ENCODE data around the gene CBX8. TPM values are rescaled to one million over a fixed set of nuclear protein-coding genes. Genes with fewer than 3 reads are reported as not detected.

CBX8 gene
- total RNA-seq, 4 donors from 2014 or later = 1.9 to 4.7 (median 4.2) TPM

GRCh38 chr17:79814127-79814973 is 17.5 kb upstream of the CBX8 start:
- WGBS, 2 donors = 11 to 14% methylated on average over 32 to 33 of the region's 43 CpGs
- intact Hi-C loops (cut with DNase I; ENCODE audit: low total_unique reads) = no loop called here
- TF ChIP-seq, protein P1, sequence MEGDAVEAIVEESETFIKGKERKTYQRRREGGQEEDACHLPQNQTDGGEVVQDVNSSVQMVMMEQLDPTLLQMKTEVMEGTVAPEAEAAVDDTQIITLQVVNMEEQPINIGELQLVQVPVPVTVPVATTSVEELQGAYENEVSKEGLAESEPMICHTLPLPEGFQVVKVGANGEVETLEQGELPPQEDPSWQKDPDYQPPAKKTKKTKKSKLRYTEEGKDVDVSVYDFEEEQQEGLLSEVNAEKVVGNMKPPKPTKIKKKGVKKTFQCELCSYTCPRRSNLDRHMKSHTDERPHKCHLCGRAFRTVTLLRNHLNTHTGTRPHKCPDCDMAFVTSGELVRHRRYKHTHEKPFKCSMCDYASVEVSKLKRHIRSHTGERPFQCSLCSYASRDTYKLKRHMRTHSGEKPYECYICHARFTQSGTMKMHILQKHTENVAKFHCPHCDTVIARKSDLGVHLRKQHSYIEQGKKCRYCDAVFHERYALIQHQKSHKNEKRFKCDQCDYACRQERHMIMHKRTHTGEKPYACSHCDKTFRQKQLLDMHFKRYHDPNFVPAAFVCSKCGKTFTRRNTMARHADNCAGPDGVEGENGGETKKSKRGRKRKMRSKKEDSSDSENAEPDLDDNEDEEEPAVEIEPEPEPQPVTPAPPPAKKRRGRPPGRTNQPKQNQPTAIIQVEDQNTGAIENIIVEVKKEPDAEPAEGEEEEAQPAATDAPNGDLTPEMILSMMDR (IDR thresholded peaks at IDR 0.05) = no peak
- no peak for TF ChIP-seq POLR2A (IDR thresholded peaks at IDR 0.05)
- no peak overlapping the region for H3K4me3 ChIP-seq (ENCODE audit: low read depth, poor library complexity, severe bottlenecking)
- DNase-seq (ENCODE audit: low spot score in 2 of 2) = no peak

DNA sequence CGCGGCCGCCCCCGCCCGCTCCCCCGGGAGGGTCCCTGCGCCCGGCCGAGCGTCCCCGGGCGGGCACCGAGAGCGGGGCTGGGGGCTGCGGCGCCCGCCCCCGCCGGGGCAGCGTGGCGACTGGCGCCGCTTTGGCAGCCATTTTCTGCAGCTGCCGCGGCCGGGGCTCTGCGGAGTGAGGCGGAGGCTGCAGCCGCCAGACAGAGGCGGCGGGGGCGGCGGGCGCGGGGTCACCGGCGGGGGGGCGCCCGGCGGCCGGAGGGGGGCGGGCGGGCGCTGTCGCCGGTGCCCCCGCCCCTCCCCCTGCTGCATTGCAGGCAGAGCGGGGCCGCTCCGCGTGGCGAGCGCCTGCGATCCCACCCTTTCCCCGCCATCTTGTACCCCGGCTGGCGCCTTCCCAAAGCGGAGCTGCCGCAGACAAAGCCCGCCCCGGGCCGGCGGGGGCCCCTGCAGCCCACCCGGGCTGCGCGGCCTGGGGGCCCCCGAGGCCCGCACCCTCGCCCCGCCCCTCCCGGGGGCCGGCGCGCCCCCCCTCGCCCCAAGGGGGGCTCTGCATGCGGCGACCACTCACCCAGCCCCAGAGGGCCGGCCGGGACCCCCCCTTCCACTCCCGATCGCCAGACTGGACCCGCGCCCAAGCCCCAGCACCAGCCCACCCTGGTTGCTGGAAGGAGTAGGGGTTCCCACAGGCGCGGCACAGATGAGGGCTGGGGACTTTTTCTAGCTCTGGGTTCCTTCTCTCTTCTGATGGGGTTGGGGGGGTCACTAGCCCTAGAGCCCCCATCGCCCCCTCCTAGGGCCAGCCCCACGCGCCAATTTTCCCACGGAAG is 16.6 kb upstream of the CBX8 start:
- TF ChIP-seq, protein P1 (IDR thresholded peaks at IDR 0.05) = no peak
- TF ChIP-seq POLR2A (IDR thresholded peaks at IDR 0.05) = no peak
- H3K4me3 ChIP-seq (ENCODE audit: low read depth, poor library complexity, severe bottlenecking) = no peak overlapping the region
- DNase-seq (ENCODE audit: low spot score in 2 of 2) = no peak
- 2 to 3% methylated on average over 28 to 33 of the region's 89 CpGs for WGBS, 2 donors
- intact Hi-C loops (cut with DNase I; ENCODE audit: low total_unique reads) = no loop called here

DNA sequence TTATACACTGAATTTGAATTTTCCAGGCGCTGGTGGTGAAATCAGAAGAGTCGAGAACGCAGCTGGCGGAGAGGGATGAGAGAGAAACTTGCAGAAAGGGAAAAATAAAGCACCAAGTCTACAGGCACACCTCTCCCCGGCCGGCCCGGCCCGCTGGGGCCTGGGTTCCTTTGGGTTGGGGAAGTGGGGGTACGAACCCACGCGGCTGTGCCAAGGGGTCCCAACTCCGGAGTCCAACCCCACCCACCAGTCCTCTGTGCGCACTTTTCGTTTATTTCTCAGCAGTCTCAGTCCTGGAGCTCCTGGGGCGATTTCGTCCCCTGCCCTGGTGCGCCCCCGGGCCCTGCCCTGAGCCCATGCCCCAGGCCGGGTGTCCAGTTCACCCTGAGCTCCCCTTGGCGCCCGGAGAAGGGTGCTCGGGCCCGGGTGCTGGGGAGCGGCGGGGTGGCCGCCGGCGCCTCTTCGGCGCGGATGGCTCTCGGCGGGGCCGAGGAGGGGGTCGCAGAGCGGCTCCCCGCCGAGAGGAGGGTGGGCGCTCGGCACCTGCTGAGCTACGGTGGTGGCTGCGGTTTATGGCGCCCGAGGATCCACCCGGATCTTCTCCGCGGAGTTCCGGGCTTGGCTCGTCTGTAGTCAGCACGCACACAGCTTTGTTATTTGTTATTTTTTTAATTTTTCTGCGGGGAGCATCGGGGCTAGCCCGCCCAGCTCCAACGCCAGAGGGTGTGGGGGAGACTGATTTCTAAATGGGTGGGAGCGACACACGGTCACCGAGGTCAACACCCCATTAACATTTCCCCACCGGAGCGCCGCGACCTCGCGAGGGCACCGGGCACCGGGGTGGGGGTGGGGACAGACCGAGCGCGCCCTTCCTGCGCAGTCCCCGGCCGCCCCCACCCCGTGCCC is 15.7 kb upstream of the CBX8 start:
- H3K4me3 ChIP-seq (ENCODE audit: low read depth, poor library complexity, severe bottlenecking) = no peak overlapping the region
- intact Hi-C loops (cut with DNase I; ENCODE audit: low total_unique reads) = no loop called here
- no peak for TF ChIP-seq POLR2A (IDR thresholded peaks at IDR 0.05)
- TF ChIP-seq, protein P1 (IDR thresholded peaks at IDR 0.05) = no peak
- DNase-seq (ENCODE audit: low spot score in 2 of 2) = no peak
- WGBS, 2 donors = 4 to 5% methylated on average over 60 to 62 of the region's 72 CpGs

GRCh38 chr17:79811868-79812352 is 15.0 kb upstream of the CBX8 start:
- WGBS, 2 donors = 5 to 8% methylated on average over 17 to 20 of the region's 20 CpGs
- DNase-seq (ENCODE audit: low spot score in 2 of 2) = no peak
- intact Hi-C loops (cut with DNase I; ENCODE audit: low total_unique reads) = no loop called here
- no peak overlapping the region for H3K4me3 ChIP-seq (ENCODE audit: low read depth, poor library complexity, severe bottlenecking)
- TF ChIP-seq, protein P1 (IDR thresholded peaks at IDR 0.05) = no peak
- TF ChIP-seq POLR2A (IDR thresholded peaks at IDR 0.05) = no peak

Data from lower leg skin (tissue), 4 donors.